ENCODE measurements around the gene LIX1.

GRCh38 chr5:97047076-97047475 lies 95.3 kb downstream of the LIX1 start:
- TF ChIP-seq POLR2AphosphoS5 (IDR thresholded peaks at IDR 0.05; ENCODE audit: low read depth, low read length) = no peak
- TF ChIP-seq POLR2A (IDR thresholded peaks at IDR 0.05; ENCODE audit: low read depth, low read length) = no peak

Data from GM12892 (cell line).